HT-29 (cell line): ENCODE measurements around the gene PPCDC. TPM values are rescaled to one million over a fixed set of nuclear protein-coding genes. Genes with fewer than 3 reads are reported as not detected.

ENCODE experiments used
- DNase-seq: peaks from one replicate; pipeline ENCODE4 v3.0.0-alpha.2; 2015; ENCODE audit warnings: low spot score
- total RNA-seq: library from RNA; depleted of rRNA; stranded (reverse); fragments of >200 nt; shearing (Covaris generic); gene quantifications from 2 replicates; pipeline ENCODE4 v1.2.3, GENCODE V29; 2014

PPCDC gene
- total RNA-seq, 1 experiment from 2014 or later, result 26.9 TPM

DNA sequence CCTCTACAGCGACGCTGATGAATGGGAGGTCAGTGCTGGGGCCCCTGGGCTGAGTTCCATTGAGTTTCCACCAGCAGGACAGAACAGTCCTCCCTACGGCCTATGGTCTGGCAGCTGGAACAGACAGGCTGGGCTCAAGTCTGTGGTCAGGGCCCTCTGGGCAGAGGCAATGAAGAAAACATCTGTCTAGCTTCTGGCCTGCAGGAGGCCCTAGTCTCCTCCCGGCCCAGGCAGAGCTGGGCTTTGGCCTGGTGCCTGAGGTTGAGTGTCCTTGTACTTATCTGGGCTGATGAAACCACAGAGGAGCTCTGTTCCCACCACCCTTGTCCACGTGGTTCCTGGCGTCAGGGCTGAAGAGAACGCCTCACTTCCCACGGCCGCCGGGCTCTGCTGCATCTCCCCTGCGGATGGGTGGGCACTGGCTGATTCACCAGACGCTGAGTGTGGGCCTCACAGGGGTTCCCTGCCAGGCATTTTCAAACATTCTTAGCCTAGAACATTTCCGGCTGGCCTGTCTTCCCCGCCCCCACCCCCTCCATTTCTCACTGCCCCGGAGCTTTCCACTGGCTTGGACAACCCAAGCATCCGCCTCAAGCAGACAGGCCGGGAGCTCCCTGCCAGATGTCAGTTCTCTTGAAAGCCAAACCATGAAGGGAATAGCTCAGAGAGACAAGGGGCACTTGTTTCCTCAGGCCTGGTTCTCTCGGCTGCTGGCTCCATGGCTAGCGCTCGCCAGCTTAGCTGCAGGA, 20.3 kb downstream of the PPCDC start:
- peak; percentile 96 for DNase-seq

DNA sequence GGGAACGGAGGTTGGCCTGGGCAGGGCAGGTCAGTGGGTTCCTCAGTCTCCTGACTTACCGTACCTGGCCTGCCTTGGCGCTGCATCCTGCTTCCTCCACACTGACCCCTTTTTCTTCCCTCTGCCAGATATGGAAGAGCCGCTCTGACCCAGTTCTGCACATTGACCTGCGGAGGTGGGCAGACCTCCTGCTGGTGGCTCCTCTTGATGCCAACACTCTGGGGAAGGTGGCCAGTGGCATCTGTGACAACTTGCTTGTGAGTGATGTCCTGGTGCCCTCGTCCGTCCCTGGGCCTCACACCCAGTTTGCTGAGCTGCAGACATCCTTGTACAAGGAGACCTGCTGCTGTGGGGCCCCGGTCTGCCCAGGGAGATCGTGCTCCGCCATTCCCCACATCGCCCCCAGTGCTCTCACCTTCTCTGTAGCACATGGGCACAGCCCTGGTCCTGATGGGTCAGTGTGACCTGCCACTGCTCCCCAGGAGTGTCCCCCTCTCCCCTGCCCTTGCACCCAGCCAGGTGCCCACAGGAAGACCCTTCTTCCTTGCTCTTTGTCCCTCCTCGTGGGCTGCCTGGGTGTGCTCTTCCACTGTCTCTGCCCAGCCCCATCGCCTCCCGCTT, 21.0 kb downstream of the PPCDC start:
- no peak for DNase-seq

DNA sequence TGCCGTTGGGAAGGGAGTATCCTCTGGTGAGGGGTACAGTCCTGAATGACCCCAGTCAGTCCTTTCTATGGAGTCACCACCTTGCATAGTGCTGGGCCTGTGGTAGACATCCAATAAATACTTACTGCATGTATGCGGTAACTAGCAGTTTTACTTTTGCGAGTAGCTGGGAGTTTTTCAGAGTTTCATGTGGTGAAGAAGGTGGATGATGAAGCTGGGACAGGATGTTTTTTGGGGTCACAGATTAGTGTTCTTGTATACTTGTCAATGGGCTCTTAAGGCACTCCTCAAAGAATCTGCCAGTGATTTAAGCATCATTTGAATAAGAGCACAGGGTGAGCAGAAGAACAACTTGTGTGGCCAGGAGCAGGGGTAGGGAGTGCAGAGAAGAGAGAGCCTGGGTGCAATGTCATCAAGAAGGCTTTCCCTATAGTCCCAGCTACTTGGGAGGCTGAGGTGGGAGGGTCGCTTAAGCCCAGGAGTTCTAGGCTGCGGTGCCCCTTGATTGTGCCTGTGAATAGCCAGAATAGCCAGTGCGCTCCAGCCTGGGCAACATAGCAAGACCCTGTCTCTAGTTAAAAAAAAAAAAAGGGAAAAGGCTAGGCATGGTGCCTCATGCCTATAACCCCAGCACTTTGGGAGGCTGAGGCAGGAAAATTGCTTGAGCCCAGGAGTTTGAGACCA, 22.1 kb downstream of the PPCDC start:
- DNase-seq, result no peak

DNA sequence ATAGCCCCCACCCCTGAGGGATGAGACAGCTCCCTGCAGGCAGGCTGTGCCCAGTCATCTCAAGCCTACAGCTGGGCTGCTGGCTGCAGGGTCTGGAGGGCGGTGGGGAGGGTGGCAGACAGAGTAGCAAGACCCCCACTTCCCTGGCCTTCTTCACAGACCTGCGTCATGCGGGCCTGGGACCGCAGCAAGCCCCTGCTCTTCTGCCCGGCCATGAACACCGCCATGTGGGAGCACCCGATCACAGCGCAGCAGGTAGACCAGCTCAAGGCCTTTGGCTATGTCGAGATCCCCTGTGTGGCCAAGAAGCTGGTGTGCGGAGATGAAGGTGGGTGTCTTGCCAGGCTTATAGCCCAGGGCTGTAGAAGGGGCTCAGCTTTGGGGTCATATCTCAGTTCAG, 25.0 kb downstream of the PPCDC start:
- DNase-seq, result no peak

DNA sequence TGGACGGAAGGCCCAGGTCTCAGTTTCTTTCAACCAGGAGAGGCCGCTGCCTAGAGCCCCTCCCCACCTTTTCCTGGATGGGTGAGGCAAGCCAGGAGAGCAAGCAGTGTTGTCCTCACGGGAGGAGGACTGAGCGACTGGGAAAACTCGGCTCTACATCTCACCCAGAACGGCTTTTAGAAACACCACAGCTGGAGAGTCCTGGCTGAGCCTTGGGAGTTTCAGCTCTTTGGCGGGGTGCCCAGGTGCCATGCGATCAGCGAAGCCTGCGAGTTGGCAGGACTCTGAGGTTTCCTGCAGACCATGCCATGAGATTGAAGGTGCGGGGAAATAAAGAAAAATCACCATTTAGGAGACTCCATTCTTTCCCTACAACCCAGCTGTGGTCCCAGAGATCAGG, 26.0 kb downstream of the PPCDC start:
- no peak for DNase-seq

DNA sequence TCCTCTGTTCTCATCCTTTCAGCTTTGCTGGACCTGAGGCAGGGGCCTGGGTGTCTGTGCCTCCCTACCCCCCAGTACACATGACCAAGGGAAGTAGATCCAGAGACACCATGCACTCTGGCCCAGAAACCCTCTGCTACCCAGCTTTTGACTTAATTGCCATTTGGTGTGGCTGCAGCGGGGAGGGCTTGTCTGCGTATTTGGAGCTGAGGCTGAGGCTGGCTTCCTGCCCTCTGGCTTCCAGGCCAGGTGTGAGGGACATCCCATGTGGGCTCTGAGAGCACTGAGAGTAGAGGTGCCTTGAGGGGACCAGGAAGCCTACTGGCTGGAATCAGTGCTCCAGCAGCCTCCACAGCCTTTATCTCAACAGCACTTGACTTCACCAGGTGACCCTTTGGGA, 26.9 kb downstream of the PPCDC start:
- no peak for DNase-seq

DNA sequence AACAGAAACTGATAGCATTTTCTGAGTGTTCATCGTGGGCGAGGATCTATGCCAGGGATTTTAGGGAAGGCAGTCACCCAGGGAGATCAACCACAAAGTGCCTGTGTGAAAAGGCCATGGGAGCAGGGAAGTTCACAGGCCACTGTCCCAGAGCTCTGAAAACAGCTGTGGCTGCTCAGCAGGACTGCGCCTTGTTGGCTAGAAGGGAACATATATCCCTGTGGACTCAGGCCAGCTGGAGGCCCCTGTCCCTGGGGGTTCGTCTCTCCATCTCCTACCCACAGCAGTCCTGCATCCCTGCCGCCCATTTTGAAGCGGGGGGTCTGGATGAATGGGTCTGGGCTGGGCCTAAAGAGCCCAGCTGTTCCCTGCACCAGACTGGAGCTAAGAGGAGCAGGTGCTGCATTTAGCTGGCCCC, 27.8 kb downstream of the PPCDC start:
- DNase-seq, result no peak

DNA sequence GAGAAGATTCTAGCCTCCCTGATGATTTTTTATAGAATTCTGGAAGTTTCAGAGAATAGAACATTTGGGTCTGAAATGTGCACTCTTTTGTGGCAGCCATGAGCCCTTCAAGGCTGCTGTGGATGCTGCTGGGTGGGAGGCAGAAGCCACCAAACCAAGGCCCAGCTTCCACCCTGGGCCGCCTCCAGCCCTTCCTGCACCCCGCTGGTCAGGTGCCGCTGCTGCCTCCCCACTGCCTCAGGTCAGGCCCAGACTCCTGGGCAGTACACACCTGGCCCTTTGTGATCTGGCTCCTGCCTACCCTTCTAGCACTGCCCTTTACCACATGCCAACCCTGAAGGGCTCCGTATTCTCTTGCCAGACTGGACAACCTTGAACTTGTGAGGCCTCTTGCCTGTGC, 28.3 kb downstream of the PPCDC start:
- no peak for DNase-seq

DNA sequence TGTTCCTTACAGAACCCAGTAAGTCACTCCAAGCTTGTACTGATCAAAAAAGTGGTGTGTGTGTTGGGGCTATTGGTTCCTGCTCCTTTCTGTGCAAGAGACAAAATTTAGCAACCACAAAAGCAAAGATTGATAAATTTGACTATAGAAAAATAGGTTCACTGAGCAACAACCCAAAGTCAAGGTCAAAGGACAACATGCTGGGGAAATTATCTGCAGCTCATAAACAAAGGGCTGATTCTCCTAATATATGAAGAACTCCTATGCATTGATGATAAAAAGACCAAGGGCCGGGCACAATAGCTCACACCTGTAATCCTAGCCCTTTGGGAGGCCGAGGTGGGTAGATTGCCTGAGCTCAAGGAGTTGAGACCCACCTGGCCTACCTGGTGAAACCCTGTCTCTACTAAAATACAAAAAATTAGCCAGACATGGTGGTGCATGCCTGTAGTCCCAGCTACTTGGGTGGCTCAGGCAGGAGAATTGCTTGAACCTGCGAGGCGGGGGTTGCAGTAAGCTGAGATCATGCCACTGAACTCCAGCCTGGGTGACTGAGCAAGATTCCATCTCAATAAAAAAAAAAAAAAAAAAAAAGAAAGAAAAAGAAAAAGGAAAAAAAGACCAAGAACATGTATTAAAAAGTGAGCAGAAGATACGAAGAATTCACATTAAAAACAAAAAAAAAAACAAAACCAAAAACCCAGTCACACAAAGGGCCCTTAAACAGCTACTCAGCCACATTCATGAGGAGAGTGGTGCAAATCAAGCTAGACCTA, 29.8 kb downstream of the PPCDC start:
- DNase-seq, result no peak

DNA sequence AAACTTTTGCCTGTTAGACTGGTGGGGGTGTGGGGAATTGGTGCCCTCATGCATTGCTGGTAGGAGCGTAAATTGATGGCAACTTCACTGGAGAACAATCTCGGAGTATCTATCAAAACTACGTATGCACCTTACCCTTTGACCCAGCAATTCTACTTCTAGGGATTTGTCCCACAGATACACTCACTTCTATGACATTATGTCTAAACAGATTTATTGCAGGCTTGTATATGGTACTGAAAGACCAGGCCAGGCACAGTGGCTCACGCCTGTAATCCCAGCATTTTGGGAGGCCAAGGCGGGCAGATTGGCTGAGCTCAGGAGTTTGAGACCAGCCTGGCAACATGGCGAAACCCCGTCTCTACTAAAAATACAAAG, 30.3 kb downstream of the PPCDC start:
- DNase-seq, result no peak

DNA sequence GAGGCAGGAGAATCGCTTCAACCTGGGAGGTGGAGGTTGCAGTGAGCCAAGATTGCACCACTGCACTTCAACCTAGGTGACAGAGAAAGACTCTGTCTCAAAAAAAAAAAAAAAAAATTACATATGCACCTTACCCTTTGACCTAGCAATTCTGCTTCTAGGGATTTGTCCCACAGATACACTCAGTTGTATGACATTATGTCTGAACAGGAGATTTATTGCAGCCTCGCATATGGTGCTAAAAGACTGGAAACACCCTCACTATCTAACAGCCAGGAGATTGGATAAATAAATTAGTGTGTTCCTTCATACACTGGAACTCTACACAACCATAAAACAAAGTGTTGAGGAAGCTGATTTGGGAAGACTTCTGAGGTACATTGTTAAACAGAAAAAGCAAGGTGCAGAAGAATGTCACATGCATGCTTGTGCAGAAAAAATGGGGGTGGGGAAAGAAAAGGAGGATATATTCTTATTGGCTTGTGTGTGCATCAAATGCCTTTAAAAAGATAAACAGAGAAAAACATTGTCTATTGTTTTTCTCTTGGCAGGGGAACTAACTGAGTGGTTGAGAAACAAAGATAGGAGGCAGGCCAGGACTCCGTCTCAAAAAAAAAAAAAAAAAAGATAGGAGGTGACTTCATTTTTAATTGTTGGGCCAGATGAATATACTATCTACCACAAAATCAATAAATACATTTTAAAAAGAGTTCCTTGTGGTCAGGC, 30.9 kb downstream of the PPCDC start:
- DNase-seq, result no peak

DNA sequence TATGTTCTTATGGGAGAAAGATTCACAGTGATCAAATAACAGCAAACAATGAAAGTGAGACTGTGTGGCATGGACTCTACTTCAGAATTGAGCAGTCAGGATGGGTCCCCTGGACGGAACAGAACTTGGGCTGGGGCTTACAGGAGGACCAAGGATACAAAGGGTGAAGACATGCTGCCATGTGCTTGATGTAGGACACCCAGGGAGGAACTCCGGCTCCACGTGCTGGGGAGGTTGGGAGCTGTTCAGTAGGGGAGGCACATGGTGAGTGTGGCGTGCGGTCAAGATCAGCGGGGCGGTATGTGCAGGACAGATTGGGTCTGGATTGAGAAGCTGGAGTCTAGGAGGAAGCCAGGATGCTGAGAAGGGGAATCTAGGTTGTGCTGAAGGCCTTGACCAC, 32.6 kb downstream of the PPCDC start:
- no peak for DNase-seq

DNA sequence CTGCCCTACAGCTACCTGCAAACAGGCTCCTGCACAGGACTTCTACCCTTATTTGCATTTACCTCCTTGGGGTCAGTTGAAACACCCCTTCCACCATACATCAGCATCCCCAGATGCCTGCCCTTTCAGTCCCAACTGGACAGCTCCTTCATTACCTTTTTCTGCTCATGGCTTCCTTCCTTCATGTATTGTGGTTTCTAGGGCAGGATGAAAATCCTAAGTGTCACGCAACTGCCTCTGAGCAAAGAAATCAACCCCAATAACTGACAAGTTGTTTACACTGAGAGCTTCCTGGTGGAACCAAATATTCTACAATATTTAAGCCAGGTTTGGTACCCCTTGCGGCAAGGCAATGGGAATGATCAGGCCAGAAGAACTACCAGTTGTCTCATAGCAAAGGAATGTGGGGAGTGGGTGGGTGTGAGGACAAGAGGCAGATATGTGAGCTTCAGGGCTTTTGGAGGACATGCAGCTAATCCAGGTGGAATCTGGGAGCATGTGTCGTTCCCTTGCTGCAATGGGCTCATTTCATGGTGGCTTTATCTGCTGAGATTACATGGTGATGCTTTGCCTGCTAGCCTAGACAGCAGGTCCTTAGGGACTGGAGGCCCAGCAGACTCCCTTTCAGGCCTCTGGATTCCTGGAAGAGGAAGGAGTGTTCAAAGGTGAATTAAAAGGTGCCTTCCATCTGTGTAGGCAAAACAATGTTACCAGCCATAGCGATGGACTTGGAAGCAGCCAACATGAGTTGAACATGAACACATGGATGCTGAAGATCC, 34.9 kb downstream of the PPCDC start:
- DNase-seq, result no peak

DNA sequence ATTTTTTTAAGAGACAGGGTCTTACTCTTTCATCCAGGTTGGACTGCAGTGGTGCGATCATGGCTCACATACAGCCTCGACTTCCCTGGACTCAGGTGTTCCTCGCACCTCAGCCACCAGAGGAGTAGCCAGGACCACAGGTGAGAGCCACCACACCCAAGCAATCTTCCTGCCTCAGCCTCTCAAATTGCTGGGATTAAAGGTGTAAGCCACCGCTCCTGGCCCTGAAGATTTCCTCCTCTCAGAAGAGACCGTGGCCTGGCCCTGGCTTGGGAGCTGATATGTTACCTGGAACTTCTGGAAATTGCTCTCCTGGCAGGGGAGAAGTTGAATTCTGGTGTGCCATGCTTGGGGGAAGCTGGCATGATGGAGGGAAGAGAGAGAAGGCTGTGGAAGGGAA, 36.2 kb downstream of the PPCDC start:
- no peak for DNase-seq

DNA sequence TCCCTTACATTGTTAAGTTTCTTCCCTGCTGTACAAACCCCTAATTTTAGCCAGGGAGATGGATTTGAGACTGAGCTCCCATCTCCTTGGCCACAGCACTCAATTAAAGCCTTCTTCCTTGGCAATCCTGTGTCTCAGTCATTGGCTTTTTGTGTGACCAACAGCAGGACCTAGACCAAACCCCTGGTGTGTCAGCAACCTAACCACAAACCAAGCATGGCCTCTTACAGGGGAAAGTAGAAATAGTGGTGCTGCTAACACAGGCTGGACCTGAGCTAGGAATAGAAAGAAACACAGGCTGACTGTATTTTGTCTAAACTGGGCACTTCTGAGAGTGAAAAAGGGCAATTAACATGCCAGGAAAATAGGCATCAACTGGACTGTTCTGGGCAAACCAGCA, 37.9 kb downstream of the PPCDC start:
- no peak for DNase-seq

DNA sequence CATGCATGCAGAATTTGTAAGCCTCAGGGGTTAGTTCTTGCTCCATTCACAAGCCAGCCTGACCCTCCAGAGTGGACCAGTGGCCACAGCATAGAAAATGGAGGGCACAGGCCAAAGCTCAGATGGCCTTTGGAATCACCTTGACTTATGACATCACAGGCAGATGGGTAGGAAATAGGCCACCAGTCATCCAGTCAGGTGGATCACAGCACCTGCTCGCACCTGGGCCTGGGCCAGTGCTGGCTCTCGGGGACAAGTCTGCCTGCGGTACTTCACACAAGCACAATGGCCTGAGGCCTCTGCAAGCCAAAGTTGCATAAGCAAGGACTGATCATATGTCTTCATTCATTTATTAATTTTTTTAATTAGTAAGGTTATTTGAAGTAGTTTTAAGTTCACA, 39.3 kb downstream of the PPCDC start:
- DNase-seq, result no peak

DNA sequence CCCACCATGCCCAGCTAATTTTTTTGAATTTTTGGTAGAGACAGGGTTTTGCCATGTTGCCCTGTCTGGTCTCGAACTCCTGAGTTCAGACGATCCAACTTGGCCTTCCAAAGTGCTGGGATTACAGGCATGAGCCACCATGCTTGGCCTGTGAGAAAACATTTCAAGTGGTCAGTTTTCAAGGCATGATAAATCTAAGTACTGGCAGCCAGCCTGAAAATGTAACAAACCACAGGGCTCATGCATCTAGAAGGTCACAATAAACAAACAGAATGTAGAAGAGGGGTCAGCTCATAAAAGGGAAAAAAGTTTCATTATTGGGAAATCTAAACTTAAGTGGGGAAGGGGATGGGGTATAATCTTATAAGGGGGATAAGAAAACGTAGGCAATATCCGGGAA, 39.9 kb downstream of the PPCDC start:
- DNase-seq, result no peak

DNA sequence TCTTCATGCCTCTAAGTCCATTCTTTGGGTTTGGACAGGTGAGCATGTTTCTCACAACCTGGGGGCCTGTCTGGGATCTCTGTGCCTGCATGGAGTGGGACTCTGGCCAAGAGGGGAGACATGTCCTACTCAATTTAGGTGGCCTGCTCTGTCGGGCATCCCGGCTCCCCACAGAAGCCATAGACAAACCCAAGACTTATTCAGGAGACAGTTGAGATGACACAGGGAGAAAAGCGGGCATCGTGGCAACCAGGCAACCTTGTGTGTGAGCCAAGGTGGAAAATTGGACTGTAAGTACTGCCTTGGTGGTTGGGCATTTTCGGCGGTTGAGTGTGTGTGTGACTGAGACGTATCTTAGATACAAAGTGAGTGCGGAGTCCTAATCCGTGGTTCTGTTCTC, 40.5 kb downstream of the PPCDC start:
- no peak for DNase-seq

DNA sequence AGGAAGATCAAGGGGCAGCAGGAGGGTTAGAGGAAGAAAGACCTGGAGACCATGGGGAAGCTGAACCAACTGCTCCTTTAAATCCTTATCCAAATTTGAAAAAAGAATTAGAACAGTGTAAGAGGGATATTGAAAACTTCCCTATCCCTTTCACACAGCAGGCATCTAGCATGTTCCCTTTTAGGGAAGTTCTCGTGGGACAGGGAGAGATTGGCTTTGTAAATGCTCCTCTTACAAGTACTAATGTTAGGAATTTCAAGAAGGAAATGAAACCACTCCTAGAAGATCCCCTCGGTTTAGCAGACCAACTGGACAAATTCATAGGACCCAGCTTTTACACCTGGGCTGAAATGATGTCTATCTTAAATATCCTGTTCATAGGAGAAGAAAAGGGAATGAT, 41.5 kb downstream of the PPCDC start:
- no peak for DNase-seq

DNA sequence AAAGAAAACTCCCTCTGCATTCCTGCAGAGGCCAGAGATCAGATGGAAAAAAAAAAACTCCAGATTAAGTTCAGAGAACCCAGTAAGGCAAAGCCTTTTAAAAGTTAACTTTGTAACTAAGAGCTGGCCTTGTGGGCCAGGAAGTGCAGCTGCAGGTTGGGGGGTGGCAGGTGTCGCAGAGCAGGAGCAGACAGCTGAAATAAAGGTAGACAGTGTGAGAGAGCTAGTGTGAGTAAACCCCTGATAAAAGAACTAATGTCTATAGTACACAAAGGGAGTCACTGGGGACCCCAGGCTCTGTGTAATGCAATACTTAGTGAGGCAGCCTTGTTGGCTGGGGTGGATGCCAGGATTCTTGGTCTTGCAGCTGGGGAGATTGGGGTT, 42.1 kb downstream of the PPCDC start:
- DNase-seq, result no peak
